ENCODE measurements around the gene MAML2.

The MAML2 gene

GRCh38 chr11:95931916-95932315 lies 411.1 kb downstream of the MAML2 start:
- no peak for DNase-seq

DNA sequence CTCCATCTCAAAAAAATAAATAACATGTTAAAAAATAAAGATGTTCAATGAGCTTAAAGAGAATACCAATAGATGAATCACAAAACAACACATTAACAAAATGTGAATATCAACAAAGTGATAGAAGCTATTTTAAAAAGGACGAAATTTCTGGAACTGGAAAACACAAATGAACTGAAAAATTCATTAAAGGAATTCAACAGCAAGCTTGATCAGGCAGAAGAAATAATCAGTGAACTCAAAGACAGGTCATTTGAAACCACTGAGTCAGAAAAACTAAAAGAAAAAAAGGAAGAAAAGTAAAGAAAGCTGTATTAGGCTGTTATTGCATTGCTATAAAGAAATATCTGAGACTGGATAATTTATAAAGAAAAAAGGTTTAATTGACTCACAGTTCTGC lies 412.0 kb downstream of the MAML2 start:
- no peak for DNase-seq

GRCh38 chr11:95926726-95927125 lies 416.3 kb downstream of the MAML2 start:
- DNase-seq, result no peak
